Stimulated activated CD8-positive, alpha-beta memory T cell treated with anti-CD3 and anti-CD28 coated beads, Interleukin-4, amount 100 ng/mL, for 1 hour (primary cell): ENCODE data around the gene TYROBP.
"Not testable (repeated sequence)": the region's sequence is repeated elsewhere in the genome, so short reads cannot be mapped to it uniquely, and the experiment has no call there.

ENCODE experiments used
- DNase-seq, 2 donors: peaks; one replicate each; pipeline ENCODE4 v3.0.0-alpha.2; 2020; ENCODE audit warnings: low read depth in 2 of 2, low spot score in 1 of 2

TYROBP gene

DNA sequence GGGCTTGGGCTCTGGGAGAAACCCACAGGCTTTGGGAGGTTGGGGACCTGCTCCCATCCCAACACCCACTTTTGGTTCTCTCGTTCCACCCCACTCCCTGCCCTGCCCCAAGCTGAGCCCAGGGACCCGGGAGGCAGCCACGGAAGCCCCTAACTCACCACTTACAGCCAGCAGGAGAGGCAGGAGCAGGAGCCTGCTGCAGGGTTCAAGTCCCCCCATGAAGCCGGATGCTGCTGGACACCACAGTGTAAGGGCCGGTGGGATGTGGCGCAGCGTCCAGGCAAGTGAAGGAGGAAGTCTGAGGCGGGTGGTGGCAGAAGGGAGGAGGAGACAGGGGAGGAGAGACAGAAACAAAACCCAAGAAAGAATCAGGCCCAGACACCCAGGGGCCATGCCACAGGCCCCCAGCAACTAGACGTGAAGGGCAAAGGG is at the start of gene TYROBP:
TYROBP (minus strand) TSS at position 286 of the 432 bp plus-strand sequence; CDS start at position 219, 67 bp downstream.
- DNase-seq = no peak

GRCh38 chr19:35957411-35957810 is 49.3 kb upstream of the TYROBP start:
- not testable (repeated sequence) for DNase-seq

DNA sequence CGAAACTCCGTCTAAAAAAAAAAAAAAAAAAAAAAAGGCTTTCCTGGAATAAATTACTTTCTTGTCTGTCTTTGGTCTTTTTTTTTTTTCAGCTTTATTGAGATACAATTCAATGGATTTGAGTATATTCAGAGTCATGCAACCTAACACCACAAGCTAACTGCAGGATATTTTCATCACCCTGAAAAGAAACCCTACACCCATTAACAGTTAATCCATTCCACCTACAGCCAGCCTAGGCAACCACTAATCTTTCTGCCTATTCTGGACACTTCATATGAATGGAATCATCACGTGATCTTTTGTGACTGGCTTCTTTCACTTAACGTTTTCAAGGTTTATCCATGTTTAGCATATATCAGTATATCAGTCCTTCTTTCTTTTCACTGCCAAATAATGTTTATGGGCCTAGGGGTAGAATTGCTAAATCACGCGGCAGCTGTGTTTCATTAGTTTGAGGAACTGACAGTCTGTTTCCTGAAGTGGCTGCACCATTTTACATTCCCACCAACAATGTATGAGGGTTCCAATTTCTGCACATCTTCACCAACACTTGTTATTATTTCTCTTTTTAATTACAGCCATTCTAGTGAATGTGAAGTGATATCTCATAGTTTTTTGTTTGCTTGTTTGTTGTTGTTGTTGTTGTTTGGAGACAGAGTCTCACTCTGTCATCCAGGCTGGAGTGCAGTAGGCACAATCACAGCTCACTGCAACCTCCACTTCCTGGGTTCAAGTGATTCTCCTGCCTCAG is 48.0 kb upstream of the TYROBP start:
- no peak for DNase-seq

DNA sequence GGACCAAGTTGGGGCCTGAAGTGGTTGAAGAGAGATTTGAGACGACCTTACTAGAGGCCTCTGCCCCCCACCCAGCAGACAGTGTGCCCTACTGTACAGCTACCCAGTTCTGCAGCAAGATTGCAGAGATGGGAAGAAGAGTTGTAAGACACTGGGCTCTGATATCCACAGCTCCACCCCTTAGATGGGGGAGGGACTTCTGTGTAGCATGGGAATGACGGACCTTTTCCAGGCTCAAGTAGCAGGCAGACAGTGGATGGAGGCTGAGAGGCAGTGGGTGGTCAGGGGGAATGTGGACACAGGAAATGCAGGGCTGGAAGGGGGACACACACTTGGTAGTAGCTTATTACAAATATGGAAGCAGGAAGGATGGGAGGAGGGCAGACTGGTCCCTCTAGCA is 41.0 kb upstream of the TYROBP start:
- DNase-seq = no peak

- no peak for DNase-seq
Observed at GRCh38 chr19:35946203-35946602, 38.1 kb upstream of the TYROBP start.

DNA sequence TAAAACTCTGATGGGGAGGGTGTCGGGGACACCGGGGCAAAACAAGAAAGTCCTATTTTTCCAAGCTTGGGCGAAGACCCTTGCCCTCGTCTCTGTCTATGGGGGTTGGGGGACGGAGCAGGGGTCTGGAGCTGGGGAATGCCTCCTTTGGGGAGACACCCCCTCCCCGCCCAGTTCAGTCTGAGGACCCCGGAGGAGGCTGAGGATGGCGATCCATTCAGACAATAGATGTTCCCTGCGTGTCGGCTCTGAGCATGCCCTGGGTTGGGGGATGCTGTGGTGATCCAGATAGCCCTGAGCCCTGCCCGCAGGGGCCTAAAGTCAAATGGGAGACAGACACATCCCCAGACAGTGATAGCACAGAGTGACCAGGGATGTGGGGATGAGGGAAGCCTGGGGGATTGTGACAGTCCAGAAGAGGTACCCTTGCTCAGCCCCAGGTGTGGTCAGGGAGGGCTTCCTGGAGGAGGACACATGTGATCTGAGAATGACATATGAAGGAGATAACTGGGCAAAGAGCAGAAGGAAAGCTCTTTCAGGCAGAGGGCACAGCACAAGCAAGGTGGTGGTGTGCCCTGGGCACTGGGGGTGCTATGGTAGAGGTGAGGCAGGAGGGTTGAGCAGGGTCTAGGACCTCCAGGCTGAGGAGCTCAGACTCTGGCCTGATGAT is 37.2 kb upstream of the TYROBP start:
- no peak for DNase-seq

GRCh38 chr19:35944556-35944955 is 36.5 kb upstream of the TYROBP start:
- no peak for DNase-seq

GRCh38 chr19:35943321-35944301 is 35.5 kb upstream of the TYROBP start:
- no peak for DNase-seq

DNA sequence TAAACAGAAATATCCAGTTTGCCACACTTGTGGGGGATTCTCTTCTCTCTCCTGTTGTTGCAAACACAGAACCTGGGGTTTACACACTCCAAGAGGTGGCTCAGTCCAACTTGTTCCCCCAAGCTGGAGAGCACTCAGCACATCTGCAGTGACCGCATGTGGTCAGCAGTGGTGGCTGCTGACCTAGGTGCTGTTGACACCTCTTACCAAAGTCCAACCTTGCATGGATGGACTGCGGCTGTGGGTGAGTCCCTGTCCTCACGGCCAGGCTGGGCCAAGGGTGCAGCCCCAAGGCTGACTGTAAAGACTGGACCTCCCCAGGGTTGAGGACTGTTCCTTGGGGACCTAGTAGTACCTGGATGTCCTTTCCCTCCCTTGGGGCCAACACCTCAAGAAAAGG is 34.1 kb upstream of the TYROBP start:
- no peak for DNase-seq

- DNase-seq = no peak
Observed at GRCh38 chr19:35940839-35941238, 32.7 kb upstream of the TYROBP start.

DNA sequence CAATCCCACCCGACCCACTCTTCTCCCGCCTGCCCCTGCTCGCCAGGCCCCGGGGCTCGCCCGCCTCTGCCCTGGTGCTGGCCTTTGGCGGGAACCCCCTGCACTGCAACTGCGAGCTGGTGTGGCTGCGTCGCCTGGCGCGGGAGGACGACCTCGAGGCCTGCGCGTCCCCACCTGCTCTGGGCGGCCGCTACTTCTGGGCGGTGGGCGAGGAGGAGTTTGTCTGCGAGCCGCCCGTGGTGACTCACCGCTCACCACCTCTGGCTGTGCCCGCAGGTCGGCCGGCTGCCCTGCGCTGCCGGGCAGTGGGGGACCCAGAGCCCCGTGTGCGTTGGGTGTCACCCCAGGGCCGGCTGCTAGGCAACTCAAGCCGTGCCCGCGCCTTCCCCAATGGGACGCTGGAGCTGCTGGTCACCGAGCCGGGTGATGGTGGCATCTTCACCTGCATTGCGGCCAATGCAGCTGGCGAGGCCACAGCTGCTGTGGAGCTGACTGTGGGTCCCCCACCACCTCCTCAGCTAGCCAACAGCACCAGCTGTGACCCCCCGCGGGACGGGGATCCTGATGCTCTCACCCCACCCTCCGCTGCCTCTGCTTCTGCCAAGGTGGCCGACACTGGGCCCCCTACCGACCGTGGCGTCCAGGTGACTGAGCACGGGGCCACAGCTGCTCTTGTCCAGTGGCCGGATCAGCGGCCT is 32.1 kb upstream of the TYROBP start:
- no peak for DNase-seq

DNA sequence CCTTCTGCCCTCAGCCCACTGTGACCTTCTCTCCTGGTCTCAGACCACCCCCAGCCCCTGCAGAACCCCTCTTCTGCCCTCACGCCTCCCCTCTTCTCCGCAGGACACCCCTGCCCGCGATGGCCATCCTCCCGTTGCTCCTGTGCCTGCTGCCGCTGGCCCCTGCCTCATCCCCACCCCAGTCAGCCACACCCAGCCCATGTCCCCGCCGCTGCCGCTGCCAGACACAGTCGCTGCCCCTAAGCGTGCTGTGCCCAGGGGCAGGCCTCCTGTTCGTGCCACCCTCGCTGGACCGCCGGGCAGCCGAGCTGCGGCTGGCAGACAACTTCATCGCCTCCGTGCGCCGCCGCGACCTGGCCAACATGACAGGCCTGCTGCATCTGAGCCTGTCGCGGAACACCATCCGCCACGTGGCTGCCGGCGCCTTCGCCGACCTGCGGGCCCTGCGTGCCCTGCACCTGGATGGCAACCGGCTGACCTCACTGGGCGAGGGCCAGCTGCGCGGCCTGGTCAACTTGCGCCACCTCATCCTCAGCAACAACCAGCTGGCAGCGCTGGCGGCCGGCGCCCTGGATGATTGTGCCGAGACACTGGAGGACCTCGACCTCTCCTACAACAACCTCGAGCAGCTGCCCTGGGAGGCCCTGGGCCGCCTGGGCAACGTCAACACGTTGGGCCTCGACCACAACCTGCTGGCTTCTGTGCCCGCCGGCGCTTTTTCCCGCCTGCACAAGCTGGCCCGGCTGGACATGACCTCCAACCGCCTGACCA is 31.4 kb upstream of the TYROBP start:
- no peak for DNase-seq

DNA sequence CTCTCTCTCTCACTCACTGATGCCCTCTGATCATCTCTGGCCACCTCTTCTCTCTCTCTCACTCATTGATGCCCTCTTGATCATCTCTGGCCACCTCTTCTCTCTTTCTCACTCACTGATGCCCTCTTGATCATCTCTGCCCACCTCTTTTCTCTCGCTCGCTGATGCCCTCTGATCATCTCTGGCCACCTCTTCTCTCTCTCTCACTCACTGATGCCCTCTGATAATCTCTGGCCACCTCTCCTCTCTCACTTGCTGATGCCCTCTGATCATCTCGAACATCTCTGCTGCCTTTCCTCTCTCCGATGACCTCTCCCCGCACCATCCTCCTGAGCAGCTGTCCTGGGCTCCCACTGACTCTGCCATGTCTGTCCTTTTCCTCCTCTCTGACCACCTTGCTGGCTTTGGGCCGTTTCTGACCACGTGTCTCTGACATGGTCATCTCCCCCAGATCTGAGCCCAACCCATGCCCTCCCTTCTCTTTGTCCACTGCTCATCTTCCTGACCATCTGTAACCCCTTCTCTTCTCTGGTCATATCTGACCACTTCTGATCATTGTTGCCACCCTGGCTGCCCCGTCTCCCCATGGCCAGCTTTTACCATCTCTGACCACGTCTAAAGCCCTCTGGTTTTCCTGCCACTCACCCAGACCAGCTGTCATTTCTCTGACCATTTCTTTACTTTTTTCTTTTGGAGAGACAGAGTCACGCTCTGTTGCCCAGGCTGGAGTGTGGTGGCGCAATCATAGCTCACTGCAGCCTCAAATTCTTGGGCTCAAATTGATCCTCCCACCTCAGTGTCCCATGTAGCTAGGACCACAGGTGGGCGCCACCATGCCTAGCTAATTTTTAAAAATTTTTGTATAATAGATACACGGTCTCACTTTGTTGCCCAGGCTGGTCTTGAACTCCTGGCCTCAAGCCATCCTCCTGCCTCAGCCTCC is 30.5 kb upstream of the TYROBP start:
- no peak for DNase-seq

DNA sequence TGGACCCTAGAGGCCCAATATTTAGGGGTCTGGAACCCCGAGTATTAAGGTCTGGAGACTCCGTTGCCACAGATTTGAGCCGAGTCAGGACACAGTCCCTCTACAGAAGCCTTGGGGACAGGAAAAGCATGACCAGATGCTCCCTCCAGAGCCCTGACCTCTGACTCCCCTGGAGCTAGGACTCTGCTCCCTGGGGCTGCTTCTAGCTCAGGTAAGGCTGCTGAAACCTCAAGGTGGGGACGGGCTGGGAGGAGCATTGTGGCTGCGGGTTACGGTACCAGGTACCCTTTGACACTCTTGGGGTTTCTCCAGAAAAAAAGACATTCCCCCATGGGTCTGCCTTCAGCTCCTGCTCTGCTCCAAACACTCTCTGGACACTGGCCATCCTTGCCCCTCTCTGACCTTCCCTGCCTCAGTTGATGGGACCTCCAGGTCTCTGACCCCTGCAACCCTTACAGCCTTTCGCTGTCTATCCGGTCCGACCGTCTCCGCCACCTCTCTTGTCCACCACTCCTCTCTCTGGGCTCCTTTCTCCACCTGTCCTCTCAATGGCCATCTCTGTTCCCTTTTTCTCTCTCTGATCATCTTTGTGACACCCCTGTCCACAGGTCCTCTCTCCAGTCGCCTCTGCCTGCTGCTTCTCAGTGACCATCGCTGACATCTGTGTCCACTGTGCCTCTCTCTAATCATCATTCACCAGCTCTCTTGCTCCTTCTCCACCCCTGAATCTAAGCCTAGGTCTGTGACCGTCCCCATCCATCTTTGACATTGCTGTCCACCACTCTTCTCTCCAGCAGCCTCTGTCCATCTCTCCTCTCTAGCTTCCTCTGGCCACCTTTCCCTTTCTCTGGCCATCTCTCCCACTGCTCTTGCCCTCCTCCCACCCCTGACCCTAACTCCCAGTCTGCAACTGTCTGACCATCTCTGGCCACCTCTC is 29.5 kb upstream of the TYROBP start:
- DNase-seq = no peak

DNA sequence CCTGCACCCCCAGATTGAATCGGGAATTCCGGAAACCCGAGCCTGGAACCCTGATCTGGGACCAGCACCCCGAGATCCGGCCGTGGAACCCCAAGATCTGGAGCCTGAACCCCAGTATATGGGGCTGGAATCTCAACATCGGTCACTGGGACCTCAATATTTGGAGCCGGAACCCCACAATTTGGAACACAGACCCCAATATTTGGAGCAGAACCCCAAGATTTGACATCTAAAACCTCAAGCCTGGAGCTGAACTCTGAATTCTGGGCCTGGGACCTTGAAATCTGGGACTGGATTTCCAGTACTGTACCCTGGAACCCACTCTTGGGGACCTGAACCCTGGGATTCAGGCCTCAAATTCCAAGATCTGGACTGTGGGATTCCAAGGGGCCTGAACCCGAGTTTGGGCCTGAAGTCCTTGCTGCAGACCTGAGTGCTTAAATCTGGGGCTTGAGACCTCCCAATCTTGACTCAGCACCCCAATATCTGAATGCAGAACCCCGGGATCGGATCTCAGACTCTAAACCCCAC is 28.7 kb upstream of the TYROBP start:
- DNase-seq = no peak

DNA sequence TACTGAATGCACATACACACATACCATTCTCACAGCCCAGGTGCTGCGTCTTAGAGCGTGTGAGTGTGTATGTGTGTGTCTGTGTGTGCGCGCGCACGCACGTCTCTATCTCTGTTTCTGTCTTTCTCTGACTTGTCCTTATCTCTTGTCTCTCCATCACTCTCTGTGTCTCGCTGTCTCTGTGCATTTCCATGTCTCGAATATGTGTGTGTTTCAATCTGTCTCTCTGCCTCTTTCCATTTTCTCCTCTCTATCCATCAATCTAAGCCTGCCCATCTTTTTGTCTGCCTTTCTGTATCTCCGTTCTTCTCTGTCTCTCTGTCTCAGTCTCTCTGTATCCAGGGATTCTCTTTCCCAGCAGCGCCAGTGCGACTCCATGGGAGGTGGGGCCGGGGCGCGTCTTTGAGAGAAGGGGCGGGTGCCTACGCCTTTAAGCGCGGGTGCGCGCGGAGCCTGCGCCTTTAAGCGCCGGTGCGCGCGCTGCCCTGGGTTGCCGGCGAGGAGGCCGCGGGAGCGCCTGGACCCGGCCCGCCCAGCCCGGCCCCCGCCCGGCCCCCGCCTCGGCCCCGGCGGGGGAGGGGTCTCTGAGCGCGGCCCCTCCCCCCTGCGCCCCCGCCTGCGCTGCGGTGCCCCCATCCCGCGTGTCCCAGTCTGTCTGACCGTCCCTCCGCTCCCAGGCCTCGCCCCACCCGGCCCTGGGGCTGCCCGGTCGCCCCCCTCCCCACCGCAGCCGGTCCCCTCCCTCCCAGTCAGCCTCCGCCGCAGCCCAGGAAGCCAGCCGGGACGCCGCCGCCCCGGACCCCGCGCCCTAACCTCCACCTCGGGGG is 28.0 kb upstream of the TYROBP start, which contains the start of gene LRFN3:
LRFN3 (plus strand) TSS at position 464 of the 827 bp plus-strand sequence. CDS start 3,052 bp downstream, outside the sequence.
- no peak for DNase-seq
